Left lung (tissue), 10 donors: ENCODE measurements around the gene RASA2. TPM values are rescaled to one million over a fixed set of nuclear protein-coding genes. Genes with fewer than 3 reads are reported as not detected.

ENCODE experiments used
- ATAC-seq: fragments of 200-7000 bp; cut with Tn5 transposase; one replicate; pipeline ENCODE4 v1.9.1; 2020; ENCODE audit warnings: moderate library complexity
- DNase-seq, 4 donors: peaks; one replicate each; pipeline ENCODE4 v3.0.0-alpha.2; 2013 to 2020
- H3K27ac ChIP-seq, 2 donors: fragments of 200-600 bp; sonication (generic) in 1 of 2; one replicate each; pipeline versions ENCODE4 v1.5.0 to v1.8.0; 2020 to 2021
- H3K27me3 ChIP-seq, 2 donors: fragments of 200-600 bp; sonication (generic) in 1 of 2; one replicate each; pipeline versions ENCODE4 v1.5.0 to v1.8.0; 2020 to 2021
- H3K36me3 ChIP-seq, 2 donors: fragments of 200-600 bp; sonication (generic) in 1 of 2; one replicate each; pipeline versions ENCODE4 v1.5.0 to v1.8.0; 2020 to 2021
- H3K4me1 ChIP-seq, 2 donors: fragments of 200-600 bp; one replicate each; pipeline ENCODE4 v1.8.0; 2021
- H3K4me3 ChIP-seq, 2 donors: fragments of 200-600 bp; sonication (generic) in 1 of 2; one replicate each; pipeline versions ENCODE4 v1.5.0 to v1.8.0; 2020 to 2021; ENCODE audit warnings: mild to moderate bottlenecking in 1 of 2
- H3K9me3 ChIP-seq, 2 donors: fragments of 200-600 bp; sonication (generic) in 1 of 2; one replicate each; pipeline versions ENCODE4 v1.5.0 to v1.8.0; 2020 to 2021
- intact Hi-C, 2 donors: fragments of 100-400 bp; cut with DNase I; formaldehyde crosslinking; loops; one replicate each; pipeline versions ENCODE4 v1.11.2 to v1.14.2; 2022
- polyA plus RNA-seq, 6 donors: library from polyadenylated mRNA; unstranded; fragments of 120-200 nt; gene quantifications; one replicate each; pipeline ENCODE4 v1.2.1, GENCODE V29; 2013; ENCODE audit not compliant: insufficient read length in 6 of 6
- total RNA-seq, 2 donors: library from RNA; stranded (reverse); fragmentation: NEBNext Ultra II Directional; extraction: Animal tissue kit (Norgen Biotek cat#: 25700); gene quantifications; one replicate each; pipeline ENCODE4 v1.2.1, GENCODE V29; 2021
- TF ChIP-seq, protein P1 (sequence below), 2 donors: fragments of 200-600 bp; sonication (generic) in 1 of 2; IDR thresholded peaks; one replicate each; pipeline versions ENCODE4 v1.5.0 to v1.8.0; 2021; ENCODE audit warnings: antibody characterized with exemption in 2 of 2
- donor health status: DM: no; HTN: yes; CAD: no.
- donor health status: DM: no; HTN: no; CAD: no.

Gene RASA2
- total and polyA plus RNA-seq, 8 donors: 17.2 to 29.3 (median 25.2) TPM

DNA sequence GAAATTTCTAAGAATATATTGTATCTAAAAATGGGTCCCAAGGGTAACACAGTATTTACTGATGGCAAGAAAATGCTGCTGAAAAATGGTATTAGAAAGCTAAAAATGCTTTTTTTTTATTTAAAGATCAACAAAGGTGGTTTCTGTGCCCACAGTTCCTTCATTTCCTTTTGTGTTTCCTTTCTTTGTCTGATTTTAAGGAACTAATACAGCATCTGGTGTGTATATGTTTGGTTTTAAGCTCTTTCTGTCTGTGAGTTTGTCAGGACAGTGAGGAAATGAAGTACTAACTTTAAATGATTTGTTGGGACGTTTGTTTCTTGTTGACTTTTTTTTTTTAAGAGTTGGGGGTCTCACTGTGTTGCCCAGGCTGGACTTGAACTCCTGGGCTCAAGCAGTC is 38.2 kb downstream of the RASA2 start:
- DNase-seq (no peak), ATAC-seq (no peak)
- Histone ChIP-seq H3K9me3 (no peaks in the 10 kb centered on the region), H3K27me3 (no peaks in the 10 kb centered on the region), H3K4me3 (no peak overlapping the region), H3K4me1 (peaks cover 10 to 50% of the 10 kb centered on the region in 2 donors), H3K36me3 (peaks cover 0 to 22% of the 10 kb centered on the region in 2 donors), H3K27ac (peak overlapping the region in 1 of 2 donors; percentile 47)
- TF ChIP-seq, protein P1, sequence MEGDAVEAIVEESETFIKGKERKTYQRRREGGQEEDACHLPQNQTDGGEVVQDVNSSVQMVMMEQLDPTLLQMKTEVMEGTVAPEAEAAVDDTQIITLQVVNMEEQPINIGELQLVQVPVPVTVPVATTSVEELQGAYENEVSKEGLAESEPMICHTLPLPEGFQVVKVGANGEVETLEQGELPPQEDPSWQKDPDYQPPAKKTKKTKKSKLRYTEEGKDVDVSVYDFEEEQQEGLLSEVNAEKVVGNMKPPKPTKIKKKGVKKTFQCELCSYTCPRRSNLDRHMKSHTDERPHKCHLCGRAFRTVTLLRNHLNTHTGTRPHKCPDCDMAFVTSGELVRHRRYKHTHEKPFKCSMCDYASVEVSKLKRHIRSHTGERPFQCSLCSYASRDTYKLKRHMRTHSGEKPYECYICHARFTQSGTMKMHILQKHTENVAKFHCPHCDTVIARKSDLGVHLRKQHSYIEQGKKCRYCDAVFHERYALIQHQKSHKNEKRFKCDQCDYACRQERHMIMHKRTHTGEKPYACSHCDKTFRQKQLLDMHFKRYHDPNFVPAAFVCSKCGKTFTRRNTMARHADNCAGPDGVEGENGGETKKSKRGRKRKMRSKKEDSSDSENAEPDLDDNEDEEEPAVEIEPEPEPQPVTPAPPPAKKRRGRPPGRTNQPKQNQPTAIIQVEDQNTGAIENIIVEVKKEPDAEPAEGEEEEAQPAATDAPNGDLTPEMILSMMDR (IDR thresholded peaks at IDR 0.05): no peak
- intact Hi-C loops: no loop called here

DNA sequence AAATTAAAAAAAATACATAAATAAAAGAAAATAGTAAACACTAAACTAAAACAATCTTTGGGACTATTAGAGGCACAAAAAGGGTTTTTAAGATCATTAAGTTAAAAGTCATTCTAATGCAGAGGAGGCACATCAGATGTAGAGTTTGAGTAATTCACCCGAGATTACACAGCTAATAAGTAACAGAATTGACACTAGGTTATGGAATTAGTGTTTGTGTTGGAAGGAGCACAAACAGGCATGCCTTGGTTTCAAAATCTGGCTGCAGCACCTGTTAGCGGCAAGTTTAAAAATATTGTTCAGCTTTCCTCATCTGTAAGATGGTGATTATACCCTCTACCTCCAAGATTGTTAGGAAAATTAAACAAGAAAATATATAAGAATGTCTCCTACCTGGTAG is 39.0 kb downstream of the RASA2 start:
- DNase-seq (no peak), ATAC-seq (peak; percentile 17)
- Histone ChIP-seq H3K27ac (no peak overlapping the region), H3K9me3 (no peaks in the 10 kb centered on the region), H3K4me3 (no peak overlapping the region), H3K36me3 (peaks cover 0 to 19% of the 10 kb centered on the region in 2 donors), H3K4me1 (peaks cover 17 to 58% of the 10 kb centered on the region in 2 donors), H3K27me3 (no peaks in the 10 kb centered on the region)
- TF ChIP-seq, protein P1 (IDR thresholded peaks at IDR 0.05): no peak
- intact Hi-C loops: no loop called here

DNA sequence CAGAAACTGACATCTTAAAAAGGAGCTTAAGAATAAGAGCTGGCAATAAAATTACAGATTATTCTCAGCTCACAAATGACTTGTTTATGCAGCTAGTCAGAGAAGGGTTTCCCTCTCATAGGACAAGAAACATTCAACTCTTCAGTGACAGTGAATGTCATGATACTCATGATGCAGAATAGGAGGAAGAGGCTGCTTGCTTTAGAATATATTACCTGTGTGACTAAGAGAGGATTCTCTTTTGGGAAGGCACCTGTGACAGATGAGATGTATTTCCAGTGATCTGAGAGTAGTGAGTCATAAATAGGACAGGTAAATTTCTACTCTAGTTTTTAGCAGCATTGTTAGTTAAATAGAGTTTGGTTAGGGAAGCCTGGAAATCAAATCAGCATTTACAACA is 39.9 kb downstream of the RASA2 start:
- no peak for DNase-seq
- no peak overlapping the region for H3K4me3 ChIP-seq
- ATAC-seq: no peak
- no peaks in the 10 kb centered on the region for H3K9me3 ChIP-seq
- H3K27ac ChIP-seq: no peak overlapping the region
- H3K27me3 ChIP-seq: no peaks in the 10 kb centered on the region
- intact Hi-C loops: no loop called here
- H3K4me1 ChIP-seq: peaks cover 18 to 61% of the 10 kb centered on the region in 2 donors
- peaks cover 0 to 19% of the 10 kb centered on the region in 2 donors for H3K36me3 ChIP-seq
- TF ChIP-seq, protein P1 (IDR thresholded peaks at IDR 0.05): no peak

DNA sequence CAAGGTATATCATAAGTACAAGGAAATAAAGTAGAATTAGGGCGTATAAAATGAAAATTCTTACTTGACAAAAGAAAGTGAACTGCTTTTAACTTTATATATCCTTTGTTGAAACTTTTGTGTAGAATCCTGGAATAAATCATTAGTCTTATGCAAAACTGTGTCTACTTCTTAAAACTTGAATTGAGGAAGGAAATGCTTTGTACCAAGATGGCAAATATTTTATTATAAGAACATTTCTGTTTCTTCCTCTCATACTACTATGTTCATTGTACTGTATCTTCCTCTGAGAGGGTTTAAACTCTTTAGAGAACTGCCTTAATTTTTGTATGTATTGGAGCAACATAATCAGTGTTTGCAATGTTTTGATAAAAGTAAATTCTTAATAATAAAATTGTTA is 42.0 kb downstream of the RASA2 start:
- DNase-seq (no peak), ATAC-seq (no peak)
- H3K27me3 ChIP-seq: no peaks in the 10 kb centered on the region
- H3K27ac ChIP-seq: peak overlapping the region in 1 of 2 donors; percentile 55
- H3K36me3 ChIP-seq: peaks cover 0 to 5% of the 10 kb centered on the region in 2 donors
- peaks cover 18 to 65% of the 10 kb centered on the region in 2 donors for H3K4me1 ChIP-seq
- intact Hi-C loops: no loop called here
- TF ChIP-seq, protein P1 (IDR thresholded peaks at IDR 0.05): no peak
- no peaks in the 10 kb centered on the region for H3K9me3 ChIP-seq
- no peak overlapping the region for H3K4me3 ChIP-seq

DNA sequence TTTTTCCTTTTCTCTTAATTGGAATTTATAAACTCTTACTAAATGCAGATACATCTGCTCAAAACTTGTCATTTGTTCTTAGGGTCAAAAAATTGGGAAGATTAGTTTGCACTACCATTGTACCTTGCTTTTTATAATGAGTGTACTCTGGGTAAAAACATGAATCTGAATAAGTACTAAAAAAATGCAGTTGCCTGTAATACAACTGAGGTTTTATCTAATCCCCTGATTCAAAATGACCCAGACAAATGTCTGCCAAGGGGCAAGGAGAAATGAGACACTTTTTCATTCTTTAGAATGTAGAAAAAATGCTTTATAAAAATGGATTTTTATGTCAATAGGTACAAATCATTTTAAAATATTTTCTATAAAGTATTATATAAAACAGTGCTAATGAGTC is 42.4 kb downstream of the RASA2 start:
- ATAC-seq (no peak), DNase-seq (no peak)
- Histone ChIP-seq H3K27me3 (no peaks in the 10 kb centered on the region), H3K9me3 (no peaks in the 10 kb centered on the region), H3K36me3 (peaks cover 0 to under 1% of the 10 kb centered on the region in 2 donors), H3K4me1 (peaks cover 18 to 65% of the 10 kb centered on the region in 2 donors), H3K27ac (peak overlapping the region; percentile 55 to 76), H3K4me3 (no peak overlapping the region)
- TF ChIP-seq, protein P1 (IDR thresholded peaks at IDR 0.05): no peak
- intact Hi-C loops: no loop called here
